Ectodermal cell (in vitro differentiated cells): ENCODE data around the gene HIVEP1.

Source experiments
- H3K27ac ChIP-seq: 2 replicates; pipeline ENCODE4 v1.7.0; 2013; ENCODE audit warnings: mild to moderate bottlenecking, low read depth, low read length; ENCODE audit not compliant: insufficient read depth, poor library complexity, severe bottlenecking
- H3K27me3 ChIP-seq: 2 replicates; pipeline ENCODE4 v1.7.0; 2013; ENCODE audit warnings: mild to moderate bottlenecking, low read length; ENCODE audit not compliant: insufficient read depth, control insufficient read depth, poor library complexity, severe bottlenecking
- H3K36me3 ChIP-seq: one replicate; pipeline ENCODE4 v1.7.0; 2013; ENCODE audit warnings: low read length; ENCODE audit not compliant: control insufficient read depth, insufficient read depth
- H3K4me1 ChIP-seq: one replicate; pipeline ENCODE4 v1.7.0; 2013; ENCODE audit warnings: low read length; ENCODE audit not compliant: control insufficient read depth, insufficient read depth
- H3K4me3 ChIP-seq: 2 replicates; pipeline ENCODE4 v1.7.0; 2013; ENCODE audit warnings: low read depth, low read length, control low read depth; ENCODE audit not compliant: insufficient read depth
- H3K9me3 ChIP-seq: 2 replicates; pipeline ENCODE4 v1.7.0; 2013; ENCODE audit warnings: mild to moderate bottlenecking, low read length, moderate library complexity; ENCODE audit not compliant: control insufficient read depth
- WGBS, 2 experiments: methylation state at CpG; one replicate each; pipeline ENCODE4 v1.1.7; 2013; ENCODE audit warnings: missing lambda C conversion rate in 2 of 2; 5-methylcytosine and 5-hydroxymethylcytosine counted together

Gene HIVEP1

GRCh38 chr6:11989386-11989785 is 22.7 kb upstream of the HIVEP1 start:
- no peak overlapping the region for H3K4me3 ChIP-seq
- WGBS, 2 experiments = 91 to 94% methylated on average over 2 of the region's 2 CpGs
- H3K27me3 ChIP-seq = no peaks in the 10 kb centered on the region
- H3K4me1 ChIP-seq = no peaks in the 10 kb centered on the region
- no peaks in the 10 kb centered on the region for H3K36me3 ChIP-seq
- H3K27ac ChIP-seq = no peak overlapping the region
- H3K9me3 ChIP-seq = no peaks in the 10 kb centered on the region

- no peak overlapping the region for H3K4me3 ChIP-seq
- no peaks in the 10 kb centered on the region for H3K9me3 ChIP-seq
- 93 to 97% methylated on average over 2 of the region's 2 CpGs for WGBS, 2 experiments
- no peaks in the 10 kb centered on the region for H3K36me3 ChIP-seq
- no peaks in the 10 kb centered on the region for H3K4me1 ChIP-seq
- no peak overlapping the region for H3K27ac ChIP-seq
- H3K27me3 ChIP-seq = no peaks in the 10 kb centered on the region
These were observed 20.0 kb upstream of the HIVEP1 start for GRCh38 chr6:11992086-11992485.

- H3K4me3 ChIP-seq = no peak overlapping the region
- no peaks in the 10 kb centered on the region for H3K9me3 ChIP-seq
- no peaks in the 10 kb centered on the region for H3K27me3 ChIP-seq
- H3K4me1 ChIP-seq = no peaks in the 10 kb centered on the region
- WGBS, 2 experiments = 95% methylated on average over 4 of the region's 4 CpGs
- no peak overlapping the region for H3K27ac ChIP-seq
- no peaks in the 10 kb centered on the region for H3K36me3 ChIP-seq
These were observed 17.1 kb upstream of the HIVEP1 start for GRCh38 chr6:11994875-11995461.

- Histone ChIP-seq H3K9me3 (no peaks in the 10 kb centered on the region), H3K27me3 (no peaks in the 10 kb centered on the region), H3K36me3 (no peaks in the 10 kb centered on the region), H3K4me1 (no peaks in the 10 kb centered on the region), H3K27ac (no peak overlapping the region), H3K4me3 (no peak overlapping the region)
- WGBS, 2 experiments = 93% methylated on average over 1 of the region's 1 CpG; no CpG with 5 or more reads in 1 of the 2 experiments
These were observed 15.4 kb upstream of the HIVEP1 start for GRCh38 chr6:11996751-11997150.

GRCh38 chr6:11999246-11999645 is 12.9 kb upstream of the HIVEP1 start:
- no peaks in the 10 kb centered on the region for H3K9me3 ChIP-seq
- H3K36me3 ChIP-seq = no peaks in the 10 kb centered on the region
- no peaks in the 10 kb centered on the region for H3K27me3 ChIP-seq
- H3K27ac ChIP-seq = no peak overlapping the region
- H3K4me1 ChIP-seq = no peaks in the 10 kb centered on the region
- no peak overlapping the region for H3K4me3 ChIP-seq
- 93 to 96% methylated on average over 4 to 5 of the region's 5 CpGs for WGBS, 2 experiments

GRCh38 chr6:12000174-12000573 is 11.9 kb upstream of the HIVEP1 start:
- Histone ChIP-seq H3K4me3 (no peak overlapping the region), H3K27ac (no peak overlapping the region), H3K4me1 (no peaks in the 10 kb centered on the region), H3K27me3 (no peaks in the 10 kb centered on the region), H3K9me3 (no peaks in the 10 kb centered on the region), H3K36me3 (no peaks in the 10 kb centered on the region)

- Histone ChIP-seq H3K4me3 (no peak overlapping the region), H3K4me1 (no peaks in the 10 kb centered on the region), H3K27me3 (no peaks in the 10 kb centered on the region), H3K27ac (no peak overlapping the region), H3K36me3 (no peaks in the 10 kb centered on the region), H3K9me3 (no peaks in the 10 kb centered on the region)
- 90 to 93% methylated on average over 4 of the region's 4 CpGs for whole genome bisulfite sequencing, 2 experiments
These were observed 11.0 kb upstream of the HIVEP1 start for GRCh38 chr6:12001004-12001705.

- 91% methylated on average over 6 of the region's 6 CpGs for WGBS, 2 experiments
- no peak overlapping the region for H3K4me3 ChIP-seq
- H3K36me3 ChIP-seq = no peaks in the 10 kb centered on the region
- H3K9me3 ChIP-seq = no peaks in the 10 kb centered on the region
- H3K27ac ChIP-seq = no peak overlapping the region
- H3K4me1 ChIP-seq = no peaks in the 10 kb centered on the region
- no peaks in the 10 kb centered on the region for H3K27me3 ChIP-seq
These were observed 10.2 kb upstream of the HIVEP1 start for GRCh38 chr6:12001706-12002435.

- Histone ChIP-seq H3K9me3 (no peaks in the 10 kb centered on the region), H3K27ac (no peak overlapping the region), H3K36me3 (no peaks in the 10 kb centered on the region), H3K4me1 (peaks cover 17% of the 10 kb centered on the region), H3K27me3 (peaks cover 14% of the 10 kb centered on the region), H3K4me3 (no peak overlapping the region)
- WGBS, 2 experiments = 78 to 82% methylated on average over 8 to 9 of the region's 9 CpGs
These were observed 4.6 kb upstream of the HIVEP1 start for GRCh38 chr6:12007473-12007872.

GRCh38 chr6:12007887-12008286 is 4.2 kb upstream of the HIVEP1 start:
- Histone ChIP-seq H3K9me3 (no peaks in the 10 kb centered on the region), H3K36me3 (no peaks in the 10 kb centered on the region), H3K27me3 (peaks cover 14% of the 10 kb centered on the region), H3K4me1 (peaks cover 17% of the 10 kb centered on the region), H3K27ac (no peak overlapping the region), H3K4me3 (peak overlapping the region; percentile 71)
- WGBS, 2 experiments = 77 to 81% methylated on average over 3 to 4 of the region's 4 CpGs
